Epithelial cell of proximal tubule (primary cell): ENCODE measurements around the gene MMP21. TPM values are rescaled to one million over a fixed set of nuclear protein-coding genes. Genes with fewer than 3 reads are reported as not detected.

Source experiments
- DNase-seq: peaks from one replicate; pipeline ENCODE4 v3.0.0-alpha.2; 2011; ENCODE audit warnings: low read depth
- H3K4me3 ChIP-seq: 2 replicates; pipeline ENCODE4 v1.5.1; 2011; ENCODE audit warnings: low read depth, mild to moderate bottlenecking, low read length
- total RNA-seq: library from RNA; depleted of rRNA; stranded (reverse); fragments of >200 nt; gene quantifications from 2 replicates; pipeline ENCODE4 v1.2.3, GENCODE V29; 2015
- TF ChIP-seq, protein P1 (sequence below): conservative IDR thresholded peaks from 2 replicates; pipeline ENCODE4 v1.5.1; 2012; ENCODE audit warnings: low read depth, mild to moderate bottlenecking, low read length

The MMP21 gene
- total RNA-seq, 1 donor from 2014 or later = 0.06 TPM

DNA sequence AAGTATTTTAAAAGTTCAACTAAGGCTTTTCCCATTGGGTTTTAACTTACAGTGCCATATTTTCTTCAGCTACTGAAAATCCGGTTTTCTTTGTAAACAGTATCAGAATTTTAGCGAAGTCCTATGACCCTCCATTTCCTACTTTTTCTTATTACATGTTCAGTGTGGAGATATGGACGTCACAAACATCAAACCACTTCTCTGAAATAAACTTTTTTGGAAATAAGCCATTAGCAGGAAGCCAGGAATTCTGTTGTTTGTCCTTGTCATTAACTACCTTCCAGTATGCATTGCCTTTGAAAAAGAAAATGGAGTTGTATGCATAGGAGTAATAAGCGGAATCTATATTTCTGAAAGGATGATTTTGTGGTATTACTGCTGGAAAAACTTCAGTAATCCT, 9.1 kb downstream of the MMP21 start:
- TF ChIP-seq, protein P1, sequence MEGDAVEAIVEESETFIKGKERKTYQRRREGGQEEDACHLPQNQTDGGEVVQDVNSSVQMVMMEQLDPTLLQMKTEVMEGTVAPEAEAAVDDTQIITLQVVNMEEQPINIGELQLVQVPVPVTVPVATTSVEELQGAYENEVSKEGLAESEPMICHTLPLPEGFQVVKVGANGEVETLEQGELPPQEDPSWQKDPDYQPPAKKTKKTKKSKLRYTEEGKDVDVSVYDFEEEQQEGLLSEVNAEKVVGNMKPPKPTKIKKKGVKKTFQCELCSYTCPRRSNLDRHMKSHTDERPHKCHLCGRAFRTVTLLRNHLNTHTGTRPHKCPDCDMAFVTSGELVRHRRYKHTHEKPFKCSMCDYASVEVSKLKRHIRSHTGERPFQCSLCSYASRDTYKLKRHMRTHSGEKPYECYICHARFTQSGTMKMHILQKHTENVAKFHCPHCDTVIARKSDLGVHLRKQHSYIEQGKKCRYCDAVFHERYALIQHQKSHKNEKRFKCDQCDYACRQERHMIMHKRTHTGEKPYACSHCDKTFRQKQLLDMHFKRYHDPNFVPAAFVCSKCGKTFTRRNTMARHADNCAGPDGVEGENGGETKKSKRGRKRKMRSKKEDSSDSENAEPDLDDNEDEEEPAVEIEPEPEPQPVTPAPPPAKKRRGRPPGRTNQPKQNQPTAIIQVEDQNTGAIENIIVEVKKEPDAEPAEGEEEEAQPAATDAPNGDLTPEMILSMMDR = no peak
- H3K4me3 ChIP-seq = no peak overlapping the region
- DNase-seq = no peak

DNA sequence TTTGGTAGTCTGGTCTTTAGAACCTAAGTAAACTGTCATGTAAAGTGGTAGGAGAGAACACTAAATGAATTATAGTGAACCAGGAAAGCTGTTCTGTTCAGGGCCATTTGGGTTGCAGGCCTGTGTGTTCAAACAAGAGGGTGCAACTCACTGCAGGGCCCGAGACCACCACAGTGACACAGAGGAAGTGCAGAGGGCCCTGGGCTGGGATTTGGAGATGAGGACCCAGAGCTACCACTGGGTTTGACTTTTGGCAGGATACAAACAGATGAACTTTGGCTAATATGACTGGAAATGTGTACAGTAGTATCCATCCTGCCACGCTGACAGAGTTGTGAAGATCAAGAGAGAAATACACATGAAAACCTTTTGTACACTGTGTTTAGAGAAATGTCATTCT, 9.8 kb downstream of the MMP21 start:
- TF ChIP-seq, protein P1 = no peak
- no peak overlapping the region for H3K4me3 ChIP-seq
- no peak for DNase-seq

DNA sequence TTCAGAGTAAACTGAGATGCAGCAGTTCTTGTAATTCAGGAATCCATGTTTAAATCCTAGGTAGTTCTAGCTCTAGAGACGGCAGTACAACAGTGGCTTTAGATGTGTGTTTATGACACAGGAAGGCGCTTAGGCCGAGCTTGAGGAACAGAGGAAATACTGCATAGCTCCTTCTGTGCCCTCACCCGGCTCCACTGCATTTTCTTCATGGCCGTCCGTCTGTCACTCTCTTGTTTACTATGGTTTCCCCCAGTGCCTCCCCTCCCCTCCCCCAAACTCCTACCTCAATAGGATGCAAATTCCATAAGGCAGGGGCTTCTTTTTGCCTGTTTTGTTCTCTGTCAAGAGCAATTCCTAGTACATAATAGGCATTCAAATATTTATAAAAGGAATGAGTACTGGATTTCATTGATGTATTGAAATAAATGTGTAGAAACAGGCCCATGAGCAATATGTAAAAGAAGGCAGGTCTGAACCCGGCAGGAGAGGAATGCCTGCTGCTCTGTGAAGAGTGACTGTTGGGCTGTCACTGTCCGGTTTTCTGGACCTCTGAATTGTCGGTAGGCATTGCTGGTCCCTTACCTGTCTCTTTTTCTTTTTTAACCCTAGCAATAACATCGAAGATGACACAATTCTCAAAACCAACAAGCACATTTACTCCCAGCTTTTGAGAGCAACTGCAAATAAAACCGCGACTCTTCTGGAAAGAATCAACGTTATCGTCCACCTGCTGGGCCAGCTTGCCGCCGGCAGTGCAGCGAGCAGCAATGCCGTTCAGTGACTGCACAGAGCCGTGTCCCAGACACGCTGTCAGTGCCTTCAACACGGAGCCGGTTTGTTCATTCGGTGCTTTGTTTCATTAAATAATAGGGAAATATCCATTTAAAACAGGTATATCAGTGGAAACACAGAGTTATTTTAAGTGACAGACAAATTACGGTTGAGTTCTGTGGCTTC, 12.7 kb downstream of the MMP21 start:
- TF ChIP-seq, protein P1 = no peak
- DNase-seq = no peak

DNA sequence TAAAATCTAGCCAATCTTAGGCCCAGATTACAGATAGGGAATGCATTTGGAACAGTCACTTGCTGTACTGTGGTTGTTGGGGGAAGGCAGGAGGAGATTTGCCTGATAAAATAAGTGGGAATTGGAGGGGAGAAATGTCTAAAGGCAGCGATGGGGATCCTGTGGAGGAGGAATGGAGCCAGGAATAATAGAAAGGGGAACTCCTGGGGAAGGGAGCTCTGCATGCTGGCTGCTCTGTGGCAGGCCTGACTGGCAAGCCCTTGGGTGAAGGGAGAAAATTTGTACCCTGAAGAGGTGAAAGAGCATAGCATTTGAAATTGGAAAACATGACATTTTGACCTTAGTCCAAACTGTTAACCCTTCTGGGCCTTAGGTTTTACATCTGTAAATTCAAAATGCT, 13.7 kb downstream of the MMP21 start:
- no peak for DNase-seq
- TF ChIP-seq, protein P1 = no peak
- H3K4me3 ChIP-seq = no peak overlapping the region

More for the DNA sequence above, 12.7 kb downstream of the MMP21 start:
- no peak overlapping the region for H3K4me3 ChIP-seq

DNA sequence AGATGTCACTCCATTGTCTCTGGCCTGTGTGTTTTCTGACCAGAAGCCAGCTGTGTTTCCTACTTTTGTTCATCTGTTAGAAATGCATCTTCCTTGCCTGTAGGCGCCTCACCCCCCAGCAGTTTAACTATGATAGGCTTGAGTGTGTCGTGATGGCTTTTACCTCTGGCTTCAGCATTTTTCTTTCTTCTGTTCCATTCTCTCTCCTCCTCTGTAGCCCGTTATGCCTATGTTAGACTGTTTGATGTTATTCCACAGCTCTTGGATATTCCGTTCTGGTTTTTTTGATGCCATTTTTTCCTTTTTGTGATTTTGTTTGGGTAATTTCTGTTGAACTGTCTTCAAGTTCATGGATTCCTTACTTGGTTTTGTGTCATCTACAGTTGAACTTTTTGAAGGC, 17.9 kb downstream of the MMP21 start:
- TF ChIP-seq, protein P1 = no peak
- DNase-seq = no peak
- no peak overlapping the region for H3K4me3 ChIP-seq

DNA sequence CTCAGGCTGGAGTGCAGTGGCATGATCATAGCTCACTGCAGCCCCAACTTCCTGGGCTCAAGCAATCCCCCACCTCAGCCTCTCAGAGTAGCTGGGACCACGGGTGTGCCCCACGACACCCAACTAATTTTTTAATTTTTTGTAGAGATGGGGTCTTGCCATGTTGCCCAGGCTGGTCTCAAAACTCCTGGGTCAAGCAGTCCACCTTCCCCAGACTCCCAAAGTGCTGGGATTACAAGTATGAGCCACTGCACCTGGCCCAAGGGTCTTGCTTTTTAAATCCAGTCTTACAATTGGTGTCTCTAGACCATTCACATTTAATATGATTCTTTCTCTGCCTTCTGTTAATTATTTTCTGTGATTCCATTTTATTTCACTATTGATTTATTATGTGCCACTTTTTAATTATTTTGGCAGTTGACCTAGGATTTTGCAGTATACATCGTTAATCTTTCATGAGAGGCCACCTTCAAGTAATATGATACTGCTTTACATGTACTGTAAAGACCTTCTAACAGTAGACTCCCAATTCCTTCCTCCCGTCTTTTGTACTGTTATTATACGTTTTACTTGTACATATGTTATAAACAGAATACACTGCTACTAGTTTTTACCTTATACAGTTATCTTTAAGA, 18.7 kb downstream of the MMP21 start:
- H3K4me3 ChIP-seq = no peak overlapping the region
- DNase-seq = no peak
- TF ChIP-seq, protein P1 = no peak
